ENCODE results near the gene MTHFD2L. TPM values are rescaled to one million over a fixed set of nuclear protein-coding genes. Genes with fewer than 3 reads are reported as not detected.

MTHFD2L gene
- total and polyA plus RNA-seq, 10 of the 15 experiments (the other 5 are each of a cell fraction or from before 2014, with no cell fraction given): 4.8 to 25.4 (median 14.4) TPM

DNA sequence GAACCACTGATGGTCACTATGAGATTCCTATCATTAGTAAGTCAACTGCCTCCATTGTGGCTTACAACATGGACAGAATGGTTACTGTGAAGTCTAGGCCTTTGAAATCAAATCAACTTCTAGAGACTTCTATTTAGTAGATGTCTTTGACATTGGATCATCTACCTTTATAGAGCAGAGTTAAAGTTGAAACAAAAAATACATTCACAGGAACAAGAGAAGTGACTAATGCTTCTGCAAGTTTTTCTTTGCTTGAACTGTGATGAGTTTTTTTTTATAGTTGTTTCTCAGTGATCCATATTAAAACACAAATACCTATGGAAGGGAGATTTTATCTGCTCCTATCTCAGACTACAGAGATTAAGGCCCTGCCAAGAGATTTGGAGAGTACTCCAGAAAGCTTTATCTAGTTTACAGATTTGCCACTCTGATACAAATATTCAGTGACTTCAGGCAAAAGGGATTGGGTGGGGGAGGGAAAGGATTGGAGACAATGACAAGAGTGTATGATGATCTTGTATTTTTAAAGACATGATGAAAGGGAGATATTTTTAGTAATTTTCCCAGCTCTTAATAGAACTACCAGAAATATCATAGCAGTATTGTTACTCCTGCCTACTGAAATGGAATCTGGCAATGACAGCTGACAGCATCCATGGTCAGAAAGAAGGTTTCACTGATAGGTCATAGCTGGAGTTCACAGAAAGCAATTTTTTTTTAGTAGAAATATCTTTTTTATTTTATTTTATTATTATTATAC, 134.4 kb downstream of the MTHFD2L start:
- Histone ChIP-seq H3K4me1 (ENCODE audit: control insufficient read depth, insufficient read depth, low read length) (no peaks in the 10 kb centered on the region), H2AFZ (ENCODE audit: control insufficient read depth, low read depth, low read length) (no peak overlapping the region), H3K27me3 (replicated peaks in 1 of 2; ENCODE audit: control insufficient read depth in 2 of 2, insufficient read depth in 2 of 2, low read length in 1 of 2) (no peaks in the 10 kb centered on the region), H3K4me3 (no peak overlapping the region), H3K4me2 (ENCODE audit: control insufficient read depth, insufficient read depth) (no peak overlapping the region), H3K27ac (ENCODE audit: control insufficient read depth, insufficient read depth) (no peak overlapping the region), H4K20me1 (ENCODE audit: control insufficient read depth, insufficient read depth) (no peaks in the 10 kb centered on the region), H3K79me2 (ENCODE audit: control insufficient read depth, insufficient read depth, low read length) (no peaks in the 10 kb centered on the region), H3K9me3 (replicated peaks; ENCODE audit: control insufficient read depth, insufficient read depth, low read length) (no peaks in the 10 kb centered on the region), H3K9ac (ENCODE audit: control insufficient read depth, insufficient read depth, low read length) (no peak overlapping the region), H3K36me3 (ENCODE audit: control insufficient read depth in 2 of 2, insufficient read depth in 2 of 2, low read length in 1 of 2) (no peaks in the 10 kb centered on the region)
- ChIA-PET POLR2A (interaction anchor here (0.6 kb wide), 2 partner anchors 640 to 801 kb away, joined by 3 read pairs; no protein-coding TSS in a partner anchor), SMC1A (ENCODE audit: uncharacterized antibody, unreplicated experiment) (no interaction called here), RAD21 (ENCODE audit: unreplicated experiment) (interaction anchor here (0.5 kb wide), 1 partner anchor 504 kb away, joined by 3 read pairs; no protein-coding TSS in a partner anchor), CTCF (interaction anchor here (1.4 kb wide), 1 partner anchor 16 kb away, joined by 3 read pairs; the partner anchor contains the start of gene EPGN)
- FAIRE-seq: no peak
- no TSS peak for BruUV-seq (replicated peaks)
- TF ChIP-seq BMI1 (IDR thresholded peaks at IDR 0.05; ENCODE audit: borderline replicate concordance) (no peak), HDAC6 (IDR thresholded peaks at IDR 0.05; ENCODE audit: unreplicated experiment) (no peak)
- in situ Hi-C loops (cut with MboI) (no loop called here), intact Hi-C loops (cut with micrococcal nuclease; ENCODE audit: unreplicated experiment) (no loop called here)
- DNase-seq (ENCODE audit: low read depth, low spot score): no peak
- ATAC-seq: no peak

- intact Hi-C loops (cut with micrococcal nuclease; ENCODE audit: unreplicated experiment): no loop called here
- H4K20me1 ChIP-seq (ENCODE audit: control insufficient read depth, insufficient read depth): no peaks in the 10 kb centered on the region
- ATAC-seq (no peak), DNase-seq (ENCODE audit: low read depth, low spot score) (no peak), FAIRE-seq (no peak)
- ChIA-PET CTCF (interaction anchor here (0.8 to 1.4 kb wide), 2 partner anchors 14 to 65 kb away, joined by 3 read pairs; partner anchors contain the start of gene EPGN), POLR2A (no interaction called here), SMC1A (ENCODE audit: uncharacterized antibody, unreplicated experiment) (no interaction called here), RAD21 (ENCODE audit: unreplicated experiment) (no interaction called here)
- H3K9me3 ChIP-seq (replicated peaks; ENCODE audit: control insufficient read depth, insufficient read depth, low read length): no peaks in the 10 kb centered on the region
- H3K9ac ChIP-seq (ENCODE audit: control insufficient read depth, insufficient read depth, low read length): no peak overlapping the region
- H2AFZ ChIP-seq (ENCODE audit: control insufficient read depth, low read depth, low read length): no peak overlapping the region
- TF ChIP-seq TBL1XR1 (IDR thresholded peaks at IDR 0.05; ENCODE audit: low read depth, low read length) (no peak), ZNF384 (IDR thresholded peaks at IDR 0.05; ENCODE audit: borderline replicate concordance, low read depth, low read length) (no peak), ZZZ3 (IDR thresholded peaks at IDR 0.05; ENCODE audit: control insufficient read depth, insufficient read length, low read depth) (no peak), MTA3 (IDR thresholded peaks at IDR 0.05; ENCODE audit: borderline replicate concordance, low read length) (no peak), HDAC6 (IDR thresholded peaks at IDR 0.05; ENCODE audit: unreplicated experiment) (no peak), RFX5 (IDR thresholded peaks at IDR 0.05; ENCODE audit: low read depth, low read length) (no peak), GABPA (IDR thresholded peaks at IDR 0.05; ENCODE audit: low read depth) (no peak), TARDBP (IDR thresholded peaks at IDR 0.05; ENCODE audit: borderline replicate concordance) (no peak), IKZF2 (IDR thresholded peaks at IDR 0.05) (no peak), NFXL1 (IDR thresholded peaks at IDR 0.05; ENCODE audit: borderline replicate concordance) (no peak), CREM (IDR thresholded peaks at IDR 0.05; ENCODE audit: low read depth) (no peak), ATF7 (IDR thresholded peaks at IDR 0.05; ENCODE audit: low read depth) (no peak)
- TF ChIP-seq, protein P1, sequence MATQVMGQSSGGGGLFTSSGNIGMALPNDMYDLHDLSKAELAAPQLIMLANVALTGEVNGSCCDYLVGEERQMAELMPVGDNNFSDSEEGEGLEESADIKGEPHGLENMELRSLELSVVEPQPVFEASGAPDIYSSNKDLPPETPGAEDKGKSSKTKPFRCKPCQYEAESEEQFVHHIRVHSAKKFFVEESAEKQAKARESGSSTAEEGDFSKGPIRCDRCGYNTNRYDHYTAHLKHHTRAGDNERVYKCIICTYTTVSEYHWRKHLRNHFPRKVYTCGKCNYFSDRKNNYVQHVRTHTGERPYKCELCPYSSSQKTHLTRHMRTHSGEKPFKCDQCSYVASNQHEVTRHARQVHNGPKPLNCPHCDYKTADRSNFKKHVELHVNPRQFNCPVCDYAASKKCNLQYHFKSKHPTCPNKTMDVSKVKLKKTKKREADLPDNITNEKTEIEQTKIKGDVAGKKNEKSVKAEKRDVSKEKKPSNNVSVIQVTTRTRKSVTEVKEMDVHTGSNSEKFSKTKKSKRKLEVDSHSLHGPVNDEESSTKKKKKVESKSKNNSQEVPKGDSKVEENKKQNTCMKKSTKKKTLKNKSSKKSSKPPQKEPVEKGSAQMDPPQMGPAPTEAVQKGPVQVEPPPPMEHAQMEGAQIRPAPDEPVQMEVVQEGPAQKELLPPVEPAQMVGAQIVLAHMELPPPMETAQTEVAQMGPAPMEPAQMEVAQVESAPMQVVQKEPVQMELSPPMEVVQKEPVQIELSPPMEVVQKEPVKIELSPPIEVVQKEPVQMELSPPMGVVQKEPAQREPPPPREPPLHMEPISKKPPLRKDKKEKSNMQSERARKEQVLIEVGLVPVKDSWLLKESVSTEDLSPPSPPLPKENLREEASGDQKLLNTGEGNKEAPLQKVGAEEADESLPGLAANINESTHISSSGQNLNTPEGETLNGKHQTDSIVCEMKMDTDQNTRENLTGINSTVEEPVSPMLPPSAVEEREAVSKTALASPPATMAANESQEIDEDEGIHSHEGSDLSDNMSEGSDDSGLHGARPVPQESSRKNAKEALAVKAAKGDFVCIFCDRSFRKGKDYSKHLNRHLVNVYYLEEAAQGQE (IDR thresholded peaks at IDR 0.05; ENCODE audit: low read depth, low read length): no peak
- no peaks in the 10 kb centered on the region for H3K4me1 ChIP-seq (ENCODE audit: control insufficient read depth, insufficient read depth, low read length)
- no TSS peak for BruUV-seq (replicated peaks)
- no peak overlapping the region for H3K27ac ChIP-seq (ENCODE audit: control insufficient read depth, insufficient read depth)
- in situ Hi-C loops (cut with MboI): no loop called here
- no peaks in the 10 kb centered on the region for H3K36me3 ChIP-seq (ENCODE audit: control insufficient read depth in 2 of 2, insufficient read depth in 2 of 2, low read length in 1 of 2)
- no peak overlapping the region for H3K4me3 ChIP-seq
- no peaks in the 10 kb centered on the region for H3K27me3 ChIP-seq (replicated peaks in 1 of 2; ENCODE audit: control insufficient read depth in 2 of 2, insufficient read depth in 2 of 2, low read length in 1 of 2)
- no peak overlapping the region for H3K4me2 ChIP-seq (ENCODE audit: control insufficient read depth, insufficient read depth)
- 62% methylated on average over 2 of the region's 2 CpGs for WGBS (ENCODE audit: insufficient coverage, insufficient replicate concordance, low lambda C conversion rate, missing lambda C conversion rate)
- H3K79me2 ChIP-seq (ENCODE audit: control insufficient read depth, insufficient read depth, low read length): no peaks in the 10 kb centered on the region
These were observed 135.6 kb downstream of the MTHFD2L start for GRCh38 chr4:74293558-74293957.
